OCI-LY7 (cell line): ENCODE data around the gene VPS45. TPM values are rescaled to one million over a fixed set of nuclear protein-coding genes. Genes with fewer than 3 reads are reported as not detected.

Experiments used
- BruUV-seq: library from RNA; stranded (reverse); fragments of 400-500 nt; replicated peaks from 2 replicates; lab custom pipeline; 2021; lab: Mats Ljungman, UMichigan
- CTCF ChIA-PET: fragments of 300-600 bp; sonication (Branson Sonifier 250); formaldehyde crosslinking; loops from one replicate; lab custom pipeline; 2022; ENCODE audit warnings: antibody characterized with exemption; ENCODE audit not compliant: unreplicated experiment; lab: Charles Lee
- POLR2A ChIA-PET: fragments of 300-600 bp; sonication (Branson Sonifier 250); formaldehyde crosslinking; loops from one replicate; lab custom pipeline; 2022; ENCODE audit warnings: antibody characterized with exemption; lab: Charles Lee
- DNase-seq: peaks from one replicate; pipeline ENCODE4 v3.0.0-alpha.2; 2015; ENCODE audit warnings: low spot score
- H2AFZ ChIP-seq: fragments of 200-600 bp; sonication (generic), shearing (Covaris generic); 2 replicates; pipeline ENCODE4 v1.6.1; 2014; ENCODE audit warnings: mild to moderate bottlenecking, antibody characterized with exemption, low read length, moderate library complexity
- H3K27ac ChIP-seq: fragments of 200-600 bp; sonication (generic); 2 replicates; pipeline ENCODE4 v1.5.1; 2014; ENCODE audit warnings: mixed run types, low read depth, mild to moderate bottlenecking, moderate library complexity, low read length, inconsistent platforms; ENCODE audit not compliant: poor library complexity, severe bottlenecking
- H3K36me3 ChIP-seq: fragments of 200-600 bp; sonication (generic); 2 replicates; pipeline ENCODE4 v1.6.1; 2014; ENCODE audit warnings: mild to moderate bottlenecking, antibody characterized with exemption, low read length, moderate library complexity, mixed read lengths; ENCODE audit not compliant: insufficient read depth
- H3K4me1 ChIP-seq: fragments of 200-600 bp; sonication (generic); 2 replicates; pipeline ENCODE4 v1.5.1; 2014; ENCODE audit warnings: mild to moderate bottlenecking, low read length; ENCODE audit not compliant: insufficient read depth, poor library complexity, severe bottlenecking
- H3K4me2 ChIP-seq: fragments of 200-600 bp; sonication (generic); 2 replicates; pipeline ENCODE4 v1.6.1; 2014; ENCODE audit warnings: mild to moderate bottlenecking, low read length
- H3K4me3 ChIP-seq: fragments of 200-600 bp; sonication (generic); 2 replicates; pipeline ENCODE4 v1.5.1; 2014; ENCODE audit warnings: mild to moderate bottlenecking, low read depth, low read length; ENCODE audit not compliant: poor library complexity, severe bottlenecking
- H3K79me2 ChIP-seq: fragments of 200-600 bp; sonication (generic); 2 replicates; pipeline ENCODE4 v1.6.1; 2016; ENCODE audit warnings: low read depth, mild to moderate bottlenecking, low read length, moderate library complexity, mixed read lengths; ENCODE audit not compliant: insufficient read depth
- H3K9me2 ChIP-seq: fragments of 200-600 bp; sonication (generic); 2 replicates; pipeline ENCODE4 v1.6.1; 2016; ENCODE audit warnings: mild to moderate bottlenecking, low read length, mixed read lengths; ENCODE audit not compliant: insufficient read depth
- H3K9me3 ChIP-seq: fragments of 200-600 bp; sonication (generic); 2 replicates; pipeline ENCODE4 v1.6.1; 2014; ENCODE audit warnings: mild to moderate bottlenecking, mixed run types, low read length, mixed read lengths
- H4K20me1 ChIP-seq: fragments of 200-600 bp; sonication (generic); 2 replicates; pipeline ENCODE4 v1.6.1; 2014; ENCODE audit warnings: mild to moderate bottlenecking, antibody characterized with exemption, low read length, moderate library complexity, mixed read lengths; ENCODE audit not compliant: insufficient read depth
- CTCF ChIP-seq: fragments of 200-600 bp; sonication (generic); conservative IDR thresholded peaks from 2 replicates; pipeline ENCODE4 v1.5.1; 2014; ENCODE audit warnings: mild to moderate bottlenecking, antibody characterized with exemption, low read length, moderate library complexity, mixed read lengths
- EZH2phosphoT487 ChIP-seq: fragments of 200-600 bp; sonication (generic); IDR thresholded peaks from 2 replicates; pipeline ENCODE4 v1.6.1; 2018; ENCODE audit warnings: low read depth, borderline replicate concordance, mild to moderate bottlenecking, mixed run types, antibody characterized with exemption, low read length, moderate library complexity, mixed read lengths
- intact Hi-C: fragments of 100-400 bp; cut with micrococcal nuclease; formaldehyde crosslinking; loops from one replicate; pipeline ENCODE4 v1.10.0; 2022; ENCODE audit not compliant: unreplicated experiment
- total RNA-seq, 2 experiments: library from RNA; depleted of rRNA in 1 of 2; stranded (reverse); fragments of >200 nt in 1 of 2; shearing (Covaris generic) in 1 of 2; gene quantifications; 2 replicates each; pipeline ENCODE4 v1.2.3, GENCODE V29; 2014 to 2022

VPS45 gene
- total RNA-seq, 2 experiments from 2014 or later = 40.2 to 54.4 TPM

GRCh38 chr1:150159550-150159949 is 92.0 kb downstream of the VPS45 start:
- Histone ChIP-seq H3K27ac (peak overlapping the region; percentile 99), H2AFZ (no peak overlapping the region), H3K79me2 (peaks cover 8% of the 10 kb centered on the region; the same call in 1 of the 2 replicates), H4K20me1 (no peaks in the 10 kb centered on the region), H3K4me2 (peak overlapping the region; percentile 94), H3K9me3 (no peaks in the 10 kb centered on the region), H3K36me3 (peaks cover 60% of the 10 kb centered on the region), H3K4me1 (peaks cover 81% of the 10 kb centered on the region), H3K4me3 (peak overlapping the region; percentile 58), H3K9me2 (no peaks in the 10 kb centered on the region)
- POLR2A ChIA-PET = interaction anchor here (0.5 to 5.0 kb wide), 5 partner anchors 9 to 666 kb away, joined by 3 to 38 read pairs (median 4); partner anchors contain the start of gene PLEKHO1
- peak; percentile 77 for DNase-seq
- intact Hi-C loops = no loop called here
- TF ChIP-seq CTCF = no peak
- TF ChIP-seq EZH2phosphoT487 = no peak
- no TSS peak for BruUV-seq
- CTCF ChIA-PET = interaction anchor here (1.3 kb wide), 1 partner anchor 27 kb away, joined by 3 read pairs; no protein-coding TSS in a partner anchor

GRCh38 chr1:150160964-150161621 is 93.5 kb downstream of the VPS45 start:
- peak overlapping the region; percentile 58 for H3K4me3 ChIP-seq
- H4K20me1 ChIP-seq = no peaks in the 10 kb centered on the region
- H3K36me3 ChIP-seq = peaks cover 45% of the 10 kb centered on the region
- POLR2A ChIA-PET = interaction anchor here (0.6 to 5.0 kb wide), 12 partner anchors 11 to 277 kb away, joined by 3 to 38 read pairs (median 3); partner anchors contain the start of gene PLEKHO1
- H3K9me2 ChIP-seq = no peaks in the 10 kb centered on the region
- H3K4me2 ChIP-seq = peak overlapping the region; percentile 94
- H3K79me2 ChIP-seq = peaks cover 8% of the 10 kb centered on the region; the same call in 1 of the 2 replicates
- intact Hi-C loops = loop anchor here (1.0 to 10.0 kb wide), 4 partner anchors 10 to 276 kb away; partner anchors contain the start of genes ANP32E and VPS45
- TF ChIP-seq EZH2phosphoT487 = no peak
- peak; percentile 50 for TF ChIP-seq CTCF
- H2AFZ ChIP-seq = no peak overlapping the region
- H3K4me1 ChIP-seq = peaks cover 91% of the 10 kb centered on the region
- BruUV-seq = no TSS peak
- CTCF ChIA-PET = interaction anchor here (1.7 kb wide), 1 partner anchor 88 kb away, joined by 6 read pairs; no protein-coding TSS in a partner anchor
- no peaks in the 10 kb centered on the region for H3K9me3 ChIP-seq
- peak overlapping the region; percentile 99 for H3K27ac ChIP-seq
- DNase-seq = peak; percentile 49
